HG03521 (cell line): ENCODE measurements around the gene RTN4RL2.
"Not testable (repeated sequence)": the region's sequence is repeated elsewhere in the genome, so short reads cannot be mapped to it uniquely, and the experiment has no call there.

Experiments used
- ATAC-seq: cut with Tn5 transposase; IDR thresholded peaks from one replicate; pipeline ENCODE4 v1.9.1; 2021; ENCODE audit warnings: mild to moderate bottlenecking, moderate library complexity; ENCODE audit not compliant: unreplicated experiment

RTN4RL2 gene

GRCh38 chr11:57432149-57432561 lies 28.2 kb upstream of the RTN4RL2 start:
- ATAC-seq: no peak

- no peak for ATAC-seq
Measured at GRCh38 chr11:57432714-57433163, 27.6 kb upstream of the RTN4RL2 start.

- ATAC-seq: no peak
Measured at GRCh38 chr11:57434640-57435546, 25.4 kb upstream of the RTN4RL2 start.

- ATAC-seq: no peak
Measured at GRCh38 chr11:57436031-57436430, 24.3 kb upstream of the RTN4RL2 start.

- no peak for ATAC-seq
Measured at GRCh38 chr11:57438345-57439285, 21.7 kb upstream of the RTN4RL2 start.

- no peak for ATAC-seq
Measured at GRCh38 chr11:57439786-57440185, 20.5 kb upstream of the RTN4RL2 start.

GRCh38 chr11:57440744-57441414 lies 19.4 kb upstream of the RTN4RL2 start:
- ATAC-seq: no peak

- no peak for ATAC-seq
Measured at GRCh38 chr11:57444362-57445121, 15.8 kb upstream of the RTN4RL2 start.

- ATAC-seq: not testable (repeated sequence)
Measured at GRCh38 chr11:57445122-57445394, 15.3 kb upstream of the RTN4RL2 start.

GRCh38 chr11:57446055-57446454 lies 14.3 kb upstream of the RTN4RL2 start:
- ATAC-seq: no peak

GRCh38 chr11:57453543-57454177 lies 6.7 kb upstream of the RTN4RL2 start:
- ATAC-seq: no peak

- peak; percentile 57 for ATAC-seq
Measured at GRCh38 chr11:57456960-57457642, 3.2 kb upstream of the RTN4RL2 start.

- ATAC-seq: peak; percentile 16
Measured at GRCh38 chr11:57457643-57458023, 2.7 kb upstream of the RTN4RL2 start.

GRCh38 chr11:57458060-57458409 lies 2.3 kb upstream of the RTN4RL2 start:
- ATAC-seq: no peak

- no peak for ATAC-seq
Measured at GRCh38 chr11:57458410-57459163, 1.7 kb upstream of the RTN4RL2 start.

GRCh38 chr11:57459164-57460021 lies 935 bp upstream of the RTN4RL2 start:
- ATAC-seq: no peak

- no peak for ATAC-seq
Measured at GRCh38 chr11:57460758-57461749, 726 bp downstream of the RTN4RL2 start.
